ENCODE results near the gene SPI1. TPM values are rescaled to one million over a fixed set of nuclear protein-coding genes. Genes with fewer than 3 reads are reported as not detected.
"Not testable (repeated sequence)": the region's sequence is repeated elsewhere in the genome, so short reads cannot be mapped to it uniquely, and the experiment has no call there.

The SPI1 gene
- total RNA-seq, 1 donor from 2014 or later = 295 TPM

DNA sequence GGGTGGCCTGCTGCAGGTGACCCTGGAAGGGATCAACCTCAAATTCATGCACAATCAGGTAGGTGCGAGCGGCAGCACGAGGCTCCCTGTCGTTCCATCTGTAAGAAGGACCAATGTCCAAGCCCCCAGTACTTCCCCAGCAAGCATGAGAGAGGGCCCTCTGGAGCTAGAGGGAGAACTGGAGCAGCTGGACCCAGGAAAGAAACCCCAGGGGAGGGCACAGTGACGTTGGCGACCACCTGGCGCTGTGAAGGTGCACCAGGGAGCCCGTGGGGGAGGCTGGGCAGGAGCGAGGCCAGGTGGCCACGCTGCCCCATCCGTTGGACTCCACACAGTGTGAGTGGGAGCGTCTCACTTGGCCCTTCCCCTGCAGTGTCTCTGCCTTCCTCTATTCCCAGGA, 53.8 kb downstream of the SPI1 start:
- no peak overlapping the region for H3K27ac ChIP-seq
- TF ChIP-seq, protein P1, sequence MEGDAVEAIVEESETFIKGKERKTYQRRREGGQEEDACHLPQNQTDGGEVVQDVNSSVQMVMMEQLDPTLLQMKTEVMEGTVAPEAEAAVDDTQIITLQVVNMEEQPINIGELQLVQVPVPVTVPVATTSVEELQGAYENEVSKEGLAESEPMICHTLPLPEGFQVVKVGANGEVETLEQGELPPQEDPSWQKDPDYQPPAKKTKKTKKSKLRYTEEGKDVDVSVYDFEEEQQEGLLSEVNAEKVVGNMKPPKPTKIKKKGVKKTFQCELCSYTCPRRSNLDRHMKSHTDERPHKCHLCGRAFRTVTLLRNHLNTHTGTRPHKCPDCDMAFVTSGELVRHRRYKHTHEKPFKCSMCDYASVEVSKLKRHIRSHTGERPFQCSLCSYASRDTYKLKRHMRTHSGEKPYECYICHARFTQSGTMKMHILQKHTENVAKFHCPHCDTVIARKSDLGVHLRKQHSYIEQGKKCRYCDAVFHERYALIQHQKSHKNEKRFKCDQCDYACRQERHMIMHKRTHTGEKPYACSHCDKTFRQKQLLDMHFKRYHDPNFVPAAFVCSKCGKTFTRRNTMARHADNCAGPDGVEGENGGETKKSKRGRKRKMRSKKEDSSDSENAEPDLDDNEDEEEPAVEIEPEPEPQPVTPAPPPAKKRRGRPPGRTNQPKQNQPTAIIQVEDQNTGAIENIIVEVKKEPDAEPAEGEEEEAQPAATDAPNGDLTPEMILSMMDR (IDR thresholded peaks at IDR 0.05) = no peak
- ATAC-seq (no peak), DNase-seq (no peak)
- no peaks in the 10 kb centered on the region for H3K9me3 ChIP-seq
- H3K27me3 ChIP-seq (ENCODE audit: low read depth) = no peaks in the 10 kb centered on the region
- H3K4me1 ChIP-seq = peaks cover 4% of the 10 kb centered on the region
- H3K4me3 ChIP-seq = no peak overlapping the region
- H3K36me3 ChIP-seq = peaks cover 4% of the 10 kb centered on the region
- intact Hi-C loops (cut with DNase I) = no loop called here

DNA sequence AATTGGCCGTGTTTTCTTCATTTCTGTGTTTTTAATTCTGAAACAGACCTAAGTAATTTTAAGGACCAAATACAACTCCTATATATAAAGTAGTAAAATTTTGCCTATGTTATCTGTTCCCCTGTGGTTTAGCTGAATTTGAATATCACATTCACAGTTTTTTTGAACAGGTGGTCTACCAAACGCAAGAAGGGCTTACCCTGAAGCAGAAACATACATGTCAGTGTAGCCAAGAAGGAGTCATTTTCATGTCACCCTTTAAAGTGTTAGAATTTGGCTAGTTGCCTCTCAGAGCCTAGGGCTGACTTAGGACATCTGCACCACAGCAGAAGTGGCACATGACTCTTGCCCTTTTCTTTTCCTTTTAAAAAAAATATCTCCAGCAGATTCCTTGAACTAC, 60.2 kb downstream of the SPI1 start:
- H3K36me3 ChIP-seq = peaks cover 68% of the 10 kb centered on the region
- intact Hi-C loops (cut with DNase I) = no loop called here
- no peak overlapping the region for H3K27ac ChIP-seq
- no peaks in the 10 kb centered on the region for H3K4me1 ChIP-seq
- no peaks in the 10 kb centered on the region for H3K27me3 ChIP-seq (ENCODE audit: low read depth)
- H3K9me3 ChIP-seq = no peaks in the 10 kb centered on the region
- DNase-seq (no peak), ATAC-seq (no peak)
- TF ChIP-seq, protein P1 (IDR thresholded peaks at IDR 0.05) = no peak
- H3K4me3 ChIP-seq = no peak overlapping the region

- intact Hi-C loops (cut with DNase I) = no loop called here
- Histone ChIP-seq H3K27ac (no peak overlapping the region), H3K4me3 (no peak overlapping the region), H3K4me1 (no peaks in the 10 kb centered on the region), H3K27me3 (ENCODE audit: low read depth) (no peaks in the 10 kb centered on the region), H3K9me3 (no peaks in the 10 kb centered on the region), H3K36me3 (peaks cover 77% of the 10 kb centered on the region)
- ATAC-seq (no peak), DNase-seq (no peak)
- TF ChIP-seq, protein P1 (IDR thresholded peaks at IDR 0.05) = no peak
Measured at GRCh38 chr11:47317064-47317828, 61.1 kb downstream of the SPI1 start.

DNA sequence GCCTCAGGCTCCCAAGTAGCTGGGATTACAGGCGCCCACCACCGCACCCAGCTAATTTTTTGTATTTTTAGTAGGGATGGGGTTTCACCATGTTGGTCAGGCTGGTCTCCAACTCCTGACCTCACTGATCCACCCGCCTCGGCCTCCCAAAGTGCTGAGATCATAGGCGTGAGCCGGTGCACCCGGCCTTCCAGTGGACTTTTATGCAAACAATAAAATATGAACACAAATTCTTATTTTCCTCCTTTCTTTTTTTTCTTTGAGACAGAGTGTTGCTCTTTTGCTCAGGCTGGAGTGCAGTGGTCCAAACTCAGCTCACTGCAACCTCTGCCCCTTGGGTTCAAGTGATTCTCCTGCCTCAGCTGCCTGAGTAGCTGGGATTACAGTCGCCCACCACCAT, 61.8 kb downstream of the SPI1 start:
- ATAC-seq; intact Hi-C loops (cut with DNase I); H3K27ac ChIP-seq; H3K9me3 ChIP-seq; H3K27me3 ChIP-seq (ENCODE audit: low read depth); H3K4me3 ChIP-seq; H3K4me1 ChIP-seq; DNase-seq: not testable (repeated sequence)
- peaks cover 85% of the 10 kb centered on the region for H3K36me3 ChIP-seq

- intact Hi-C loops (cut with DNase I) = no loop called here
- Histone ChIP-seq H3K4me1 (no peaks in the 10 kb centered on the region), H3K9me3 (no peaks in the 10 kb centered on the region), H3K27ac (no peak overlapping the region), H3K4me3 (no peak overlapping the region), H3K36me3 (peaks cover 100% of the 10 kb centered on the region), H3K27me3 (ENCODE audit: low read depth) (no peaks in the 10 kb centered on the region)
- TF ChIP-seq, protein P1 (IDR thresholded peaks at IDR 0.05) = no peak
- no peak for ATAC-seq
- DNase-seq = no peak
Measured at GRCh38 chr11:47314992-47315391, 63.4 kb downstream of the SPI1 start.

DNA sequence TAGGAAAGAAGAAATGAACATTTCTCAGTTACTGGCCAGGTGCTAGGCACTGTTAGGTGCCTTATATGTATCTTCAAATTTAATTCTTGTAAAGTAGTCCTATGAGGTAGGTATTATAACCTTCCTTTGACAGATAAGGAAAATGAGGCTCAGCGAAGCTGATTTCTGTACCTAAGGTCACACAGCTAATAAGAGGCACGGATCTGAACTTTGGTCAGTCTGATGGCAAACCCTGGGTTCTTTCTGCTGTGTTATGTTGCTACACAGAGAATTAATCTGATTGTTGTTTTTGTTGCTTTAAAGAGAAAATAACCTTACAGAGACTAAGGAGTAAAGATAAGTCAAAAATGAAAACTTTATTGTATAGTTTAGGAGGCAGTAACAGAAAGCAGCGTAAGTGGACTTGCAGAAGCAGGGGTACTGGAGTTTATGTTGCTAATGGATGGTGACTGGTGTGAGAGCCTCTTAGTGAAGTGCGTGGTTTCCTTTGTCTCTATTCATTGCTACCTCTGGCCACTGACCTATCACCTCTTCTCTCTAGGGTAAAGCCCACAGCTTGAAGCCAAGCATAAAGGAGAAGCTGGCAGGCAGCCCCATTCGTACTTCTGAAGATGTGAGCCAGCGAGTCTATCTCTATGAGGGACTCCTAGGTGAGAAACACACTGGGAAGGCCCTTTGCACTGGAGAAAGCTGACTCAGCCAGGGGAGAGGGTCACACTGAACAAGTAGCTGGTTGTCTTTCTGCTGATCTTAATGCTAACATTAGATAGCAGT, 70.1 kb downstream of the SPI1 start:
- TF ChIP-seq, protein P1 (IDR thresholded peaks at IDR 0.05) = no peak
- DNase-seq (no peak), ATAC-seq (no peak)
- Histone ChIP-seq H3K9me3 (peaks cover 1% of the 10 kb centered on the region), H3K36me3 (peaks cover 100% of the 10 kb centered on the region), H3K4me3 (no peak overlapping the region), H3K27ac (no peak overlapping the region), H3K27me3 (ENCODE audit: low read depth) (no peaks in the 10 kb centered on the region), H3K4me1 (no peaks in the 10 kb centered on the region)
- intact Hi-C loops (cut with DNase I) = no loop called here
